ENCODE results near the gene RESF1. TPM values are rescaled to one million over a fixed set of nuclear protein-coding genes. Genes with fewer than 3 reads are reported as not detected.
"Not testable (repeated sequence)": the region's sequence is repeated elsewhere in the genome, so short reads cannot be mapped to it uniquely, and the experiment has no call there.

The RESF1 gene, protein sequence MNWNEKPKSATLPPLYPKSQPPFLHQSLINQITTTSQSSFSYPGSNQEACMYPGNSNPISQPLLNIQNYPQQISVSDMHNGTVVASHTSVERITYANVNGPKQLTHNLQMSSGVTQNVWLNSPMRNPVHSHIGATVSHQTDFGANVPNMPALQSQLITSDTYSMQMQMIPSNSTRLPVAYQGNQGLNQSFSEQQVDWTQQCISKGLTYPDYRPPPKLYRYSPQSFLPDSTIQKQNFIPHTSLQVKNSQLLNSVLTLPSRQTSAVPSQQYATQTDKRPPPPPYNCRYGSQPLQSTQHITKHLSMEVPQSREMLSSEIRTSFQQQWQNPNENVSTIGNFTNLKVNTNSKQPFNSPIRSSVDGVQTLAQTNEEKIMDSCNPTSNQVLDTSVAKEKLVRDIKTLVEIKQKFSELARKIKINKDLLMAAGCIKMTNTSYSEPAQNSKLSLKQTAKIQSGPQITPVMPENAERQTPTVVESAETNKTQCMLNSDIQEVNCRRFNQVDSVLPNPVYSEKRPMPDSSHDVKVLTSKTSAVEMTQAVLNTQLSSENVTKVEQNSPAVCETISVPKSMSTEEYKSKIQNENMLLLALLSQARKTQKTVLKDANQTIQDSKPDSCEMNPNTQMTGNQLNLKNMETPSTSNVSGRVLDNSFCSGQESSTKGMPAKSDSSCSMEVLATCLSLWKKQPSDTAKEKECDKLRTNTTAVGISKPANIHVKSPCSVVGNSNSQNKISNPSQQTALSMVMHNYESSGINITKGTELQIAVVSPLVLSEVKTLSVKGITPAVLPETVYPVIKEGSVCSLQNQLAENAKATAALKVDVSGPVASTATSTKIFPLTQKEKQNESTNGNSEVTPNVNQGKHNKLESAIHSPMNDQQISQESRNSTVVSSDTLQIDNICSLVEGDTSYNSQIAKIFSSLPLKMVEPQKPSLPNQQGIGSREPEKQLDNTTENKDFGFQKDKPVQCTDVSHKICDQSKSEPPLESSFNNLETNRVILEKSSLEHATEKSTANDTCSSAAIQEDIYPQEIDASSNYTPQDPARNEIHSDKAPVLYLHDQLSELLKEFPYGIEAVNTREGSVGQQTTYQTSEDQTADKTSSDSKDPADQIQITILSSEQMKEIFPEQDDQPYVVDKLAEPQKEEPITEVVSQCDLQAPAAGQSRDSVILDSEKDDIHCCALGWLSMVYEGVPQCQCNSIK (N-terminal part only)
- 10 to 100 TPM; 51.3 to 61.0 (median 54.9) TPM for polyA plus RNA-seq (ENCODE audit: insufficient read length in 3 of 3)

DNA sequence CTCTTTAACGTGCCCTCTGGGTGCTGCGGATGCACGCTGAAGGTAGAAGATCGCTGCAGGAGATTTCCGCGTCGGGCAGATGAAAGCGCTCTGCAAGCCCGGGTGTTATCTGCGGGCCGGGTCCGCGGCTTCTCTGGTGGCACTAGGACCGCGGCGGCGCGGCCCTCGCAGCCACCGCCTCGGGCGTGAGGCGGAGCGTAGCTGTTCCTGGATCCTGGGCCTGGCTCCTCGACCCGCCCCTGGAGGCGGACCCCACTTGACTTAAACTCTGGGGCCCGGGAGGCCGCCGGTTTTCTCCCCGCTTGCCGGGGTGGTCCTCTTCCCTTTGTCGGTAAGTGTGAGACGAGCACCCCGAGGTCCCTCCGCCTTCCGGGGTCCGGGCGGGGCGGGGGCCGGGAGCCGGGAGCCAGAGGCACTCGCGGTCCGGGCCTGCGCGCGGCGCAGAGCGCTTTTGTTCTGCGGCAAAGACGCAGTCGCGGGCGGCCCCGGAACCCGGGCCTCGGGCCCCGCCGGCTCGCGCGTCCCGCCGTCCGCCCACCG is at the start of gene RESF1:
RESF1 (plus strand) TSS at position 255 of the 540 bp plus-strand sequence. CDS start 21,541 bp downstream, outside the sequence.
- DNase-seq (ENCODE audit: low read depth in 3 of 3, low spot score in 2 of 3) = peak; percentile 80 to 88 (median 83)

DNA sequence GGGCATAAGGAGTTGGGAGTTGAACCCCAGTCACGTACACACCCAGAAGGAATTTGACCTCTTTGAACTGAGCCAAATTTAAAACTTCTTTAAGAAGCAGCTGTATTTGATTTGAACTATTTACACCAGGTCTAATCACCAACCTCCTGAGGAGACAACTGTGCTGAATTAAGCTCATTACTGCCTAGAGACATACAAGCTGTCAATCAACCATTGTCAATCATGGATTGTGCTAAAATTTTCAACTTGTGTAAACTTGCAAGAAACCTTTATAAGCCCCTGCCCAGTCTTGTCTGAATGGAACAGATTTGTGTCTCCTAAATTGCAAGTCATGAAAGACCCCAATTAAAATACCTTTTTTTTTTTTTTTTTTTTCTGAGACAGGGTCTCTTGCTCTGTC is 44.3 kb upstream of the RESF1 start:
- DNase-seq (ENCODE audit: low read depth in 3 of 3, low spot score in 2 of 3) = no peak

DNA sequence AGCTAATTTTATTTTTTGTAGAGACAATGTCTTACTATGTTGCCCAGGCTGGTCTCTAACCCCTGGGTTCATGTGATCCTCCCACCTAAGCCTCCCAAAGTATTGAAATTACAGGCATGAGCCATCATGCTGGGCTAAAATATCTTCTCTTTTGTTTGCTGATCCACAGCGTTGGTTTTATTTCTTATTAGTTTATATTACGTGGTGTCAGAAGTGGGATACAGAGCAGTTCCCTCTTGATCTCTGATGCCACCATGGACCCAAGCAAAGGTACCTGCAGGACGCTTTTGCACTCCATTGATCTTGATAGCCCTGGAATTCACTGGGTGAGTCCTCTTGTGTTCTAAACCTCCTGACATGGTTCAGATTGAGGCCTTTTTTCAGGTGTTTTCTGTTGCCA is 43.8 kb upstream of the RESF1 start:
- no peak for DNase-seq (ENCODE audit: low read depth in 3 of 3, low spot score in 2 of 3)

GRCh38 chr12:31922341-31923062 is 36.7 kb upstream of the RESF1 start:
- DNase-seq (ENCODE audit: low read depth in 3 of 3, low spot score in 2 of 3) = no peak

- DNase-seq (ENCODE audit: low read depth in 3 of 3, low spot score in 2 of 3) = no peak
These were observed 36.2 kb upstream of the RESF1 start for GRCh38 chr12:31923063-31923412.

DNA sequence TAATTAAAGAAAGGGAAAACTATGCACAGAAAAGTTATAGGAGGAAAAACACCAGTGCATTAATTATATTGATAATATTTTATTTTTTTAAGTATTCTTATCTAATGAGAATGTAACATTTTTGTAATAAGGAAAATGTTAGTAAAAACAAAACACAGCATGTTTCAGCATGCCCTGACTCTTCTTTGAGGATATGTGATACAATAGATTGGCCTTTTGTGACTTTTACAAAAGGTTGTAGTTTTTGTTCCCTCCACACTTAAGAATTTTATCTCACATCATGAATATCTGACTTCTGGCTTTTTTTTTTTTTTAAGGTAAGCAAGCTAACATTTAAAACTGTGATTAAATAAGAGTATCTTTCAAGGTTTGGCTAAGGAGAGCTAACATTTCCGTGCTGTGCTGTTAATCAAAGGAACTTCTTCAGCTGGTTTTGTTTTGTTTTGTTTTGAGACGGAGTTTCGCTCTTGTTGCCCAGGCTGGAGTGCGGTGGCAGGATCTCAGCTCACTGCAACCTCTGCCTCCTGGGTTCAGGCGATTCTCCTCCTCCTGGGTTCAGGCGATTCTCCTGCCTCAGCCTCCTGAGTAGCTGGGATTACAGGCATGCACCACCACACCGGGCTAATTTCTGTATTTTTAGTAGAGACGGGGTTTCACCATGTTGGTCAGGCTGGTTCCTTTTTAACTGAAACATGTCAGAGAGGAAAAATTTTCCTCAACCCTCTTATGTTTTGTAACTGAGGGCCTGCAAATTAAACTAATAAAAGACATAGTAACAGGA is 30.8 kb upstream of the RESF1 start:
- DNase-seq (ENCODE audit: low read depth in 3 of 3, low spot score in 2 of 3) = no peak

- no peak for DNase-seq (ENCODE audit: low read depth in 3 of 3, low spot score in 2 of 3)
These were observed 30.1 kb upstream of the RESF1 start for GRCh38 chr12:31929027-31929526.

GRCh38 chr12:31931796-31932715 is 27.2 kb upstream of the RESF1 start:
- DNase-seq (ENCODE audit: low read depth in 3 of 3, low spot score in 2 of 3) = no peak

- no peak for DNase-seq (ENCODE audit: low read depth in 3 of 3, low spot score in 2 of 3)
These were observed 14.9 kb upstream of the RESF1 start for GRCh38 chr12:31944299-31944698.

- DNase-seq (ENCODE audit: low read depth in 3 of 3, low spot score in 2 of 3) = no peak
These were observed 11.2 kb upstream of the RESF1 start for GRCh38 chr12:31947971-31948370.

GRCh38 chr12:31948697-31949359 is 10.4 kb upstream of the RESF1 start:
- not testable (repeated sequence) for DNase-seq (ENCODE audit: low read depth in 3 of 3, low spot score in 2 of 3)

DNA sequence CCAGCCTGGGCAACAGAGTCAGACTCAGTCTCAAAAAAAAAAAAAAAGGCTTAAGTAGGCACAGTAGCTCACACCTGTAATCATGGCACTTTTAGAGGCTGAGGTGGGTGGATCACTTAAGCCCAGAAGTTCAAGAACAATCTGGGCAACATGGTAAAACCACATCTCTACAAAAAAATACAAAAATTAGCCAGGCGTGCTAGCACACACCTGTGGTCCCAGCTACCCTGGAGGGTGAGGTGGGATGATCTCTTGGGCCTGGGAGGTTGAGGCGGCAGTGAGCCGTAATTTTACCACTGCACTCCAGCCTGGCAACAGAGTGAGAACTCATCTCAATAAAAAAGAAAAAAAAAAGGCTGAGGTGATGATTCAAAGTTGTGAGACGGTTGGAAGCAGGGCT is 9.1 kb upstream of the RESF1 start:
- DNase-seq (ENCODE audit: low read depth in 3 of 3, low spot score in 2 of 3) = no peak

DNA sequence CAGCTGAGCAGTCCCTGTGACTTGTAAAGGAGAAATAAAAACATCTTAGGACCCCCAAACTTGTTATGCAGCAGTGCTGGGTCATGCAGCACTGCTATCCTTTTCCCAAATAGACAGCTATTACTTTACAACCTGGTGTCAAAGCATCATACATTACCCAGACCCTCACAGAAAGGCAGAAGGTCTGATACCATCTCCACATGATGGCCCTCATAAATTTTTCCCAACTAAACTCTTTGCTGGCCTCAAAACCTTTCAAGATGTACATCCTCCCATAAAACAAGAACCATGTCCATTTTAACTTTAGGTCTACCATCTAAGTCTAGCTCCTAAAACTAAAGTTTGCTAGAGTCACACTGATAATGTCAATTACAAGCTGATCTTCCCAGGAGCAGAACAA is 8.7 kb upstream of the RESF1 start:
- no peak for DNase-seq (ENCODE audit: low read depth in 3 of 3, low spot score in 2 of 3)

DNA sequence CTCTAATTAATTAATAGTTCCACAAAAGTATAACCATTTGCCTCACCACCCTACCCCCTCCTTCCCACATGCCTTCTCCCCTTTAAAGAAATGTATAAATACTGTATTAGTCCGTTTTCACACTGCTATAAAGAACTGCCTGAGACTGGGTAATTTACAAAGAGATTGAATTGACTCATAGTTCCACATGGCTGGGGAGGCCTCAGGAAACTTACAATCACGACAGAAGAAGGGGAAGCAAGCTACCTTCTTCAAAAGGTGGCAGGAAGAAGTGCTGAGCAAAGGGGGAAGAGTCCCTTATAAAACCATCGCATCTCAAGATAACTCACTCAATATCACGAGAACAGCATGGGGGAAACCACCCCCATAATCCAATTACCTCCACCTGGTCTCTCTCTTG is 8.2 kb upstream of the RESF1 start:
- no peak for DNase-seq (ENCODE audit: low read depth in 3 of 3, low spot score in 2 of 3)

DNA sequence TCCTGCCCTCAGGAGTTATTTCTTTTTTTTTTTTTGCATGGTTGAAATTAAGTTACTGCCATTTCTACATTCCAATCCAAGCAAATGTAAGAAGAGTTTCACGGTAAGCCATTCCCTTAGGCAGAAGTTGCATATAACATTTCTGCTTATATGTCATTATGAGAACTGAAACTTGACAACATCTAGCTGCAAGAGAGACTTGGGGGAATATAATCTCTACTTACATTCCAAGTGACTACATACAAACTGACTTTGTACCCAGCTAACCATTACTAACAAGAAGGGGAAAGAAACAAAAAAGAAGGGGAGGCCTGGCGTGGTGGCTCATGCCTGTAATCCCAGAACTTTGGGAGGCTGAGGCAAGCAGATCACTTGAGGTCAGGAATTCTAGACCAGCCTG is 7.3 kb upstream of the RESF1 start:
- no peak for DNase-seq (ENCODE audit: low read depth in 3 of 3, low spot score in 2 of 3)

GRCh38 chr12:31952418-31952817 is 6.8 kb upstream of the RESF1 start:
- DNase-seq (ENCODE audit: low read depth in 3 of 3, low spot score in 2 of 3) = no peak

Measured in right renal cortex interstitium (tissue), 3 donors.